Gastrocnemius medialis (tissue), 4 donors: ENCODE measurements around the gene ACSL1.

Experiments used
- CTCF ChIP-seq, 5 experiments: fragments of 450-650 bp in 3 of 5; fragments of 200-600 bp in 2 of 5; sonication (generic) in 2 of 5; IDR thresholded peaks in 4 of 5; conservative IDR thresholded peaks in 1 of 5; 1 replicate in 4 of 5; 2 replicates in 1 of 5; pipeline ENCODE4 v1.5.1; 2016 to 2019; ENCODE audit warnings: antibody characterized with exemption in 5 of 5, mild to moderate bottlenecking in 3 of 5, moderate library complexity in 3 of 5
- POLR2A ChIP-seq, 2 donors: fragments of 450-650 bp; IDR thresholded peaks; one replicate each; pipeline ENCODE4 v1.6.1; 2017; ENCODE audit warnings: antibody characterized with exemption in 2 of 2, mild to moderate bottlenecking in 2 of 2, moderate library complexity in 2 of 2

- TF ChIP-seq CTCF (IDR thresholded peaks at IDR 0.05 in 4 of 5, conservative IDR thresholded peaks at IDR 0.05 in 1 of 5) = no peak
- no peak for TF ChIP-seq POLR2A (IDR thresholded peaks at IDR 0.05)
Measured at GRCh38 chr4:184831153-184831552, 5.4 kb upstream of the ACSL1 start.
